ENCODE results near the gene SORCS3.

Gene SORCS3

GRCh38 chr10:105070249-105070648 lies 429.2 kb downstream of the SORCS3 start:
- no peak for TF ChIP-seq CTCF (IDR thresholded peaks at IDR 0.05; ENCODE audit: low read depth, low read length, missing control alignments)
- H3K4me3 ChIP-seq (replicated peaks; ENCODE audit: low read depth, low read length), result no peak overlapping the region
- no peak for DNase-seq (ENCODE audit: extremely low read depth, low read depth)

- TF ChIP-seq CTCF (IDR thresholded peaks at IDR 0.05; ENCODE audit: low read depth, low read length, missing control alignments), result no peak
- no peak overlapping the region for H3K4me3 ChIP-seq (replicated peaks; ENCODE audit: low read depth, low read length)
- no peak for DNase-seq (ENCODE audit: extremely low read depth, low read depth)
These were observed 429.9 kb downstream of the SORCS3 start for GRCh38 chr10:105070952-105071351.

DNA sequence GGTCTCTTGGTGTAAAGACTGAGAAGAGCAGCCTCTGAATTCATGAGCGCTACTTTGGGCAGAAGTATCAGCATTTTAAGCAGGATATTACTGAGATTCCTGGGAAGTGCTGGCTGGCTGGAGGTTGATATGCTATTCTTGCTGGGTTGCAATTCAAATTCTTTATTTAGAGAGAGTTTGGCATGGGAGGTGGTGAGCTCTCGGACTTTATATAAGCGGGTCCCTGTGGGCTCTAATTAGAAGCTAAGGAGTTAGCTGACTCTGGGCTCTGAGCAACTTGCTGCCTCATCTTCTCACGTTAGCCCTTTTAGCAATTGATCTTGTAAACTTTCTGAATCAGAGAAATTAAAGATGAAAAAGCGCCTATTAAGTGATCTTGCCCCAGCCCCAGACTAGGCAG lies 430.9 kb downstream of the SORCS3 start:
- H3K4me3 ChIP-seq (replicated peaks; ENCODE audit: low read depth, low read length), result no peak overlapping the region
- no peak for TF ChIP-seq CTCF (IDR thresholded peaks at IDR 0.05; ENCODE audit: low read depth, low read length, missing control alignments)
- DNase-seq (ENCODE audit: extremely low read depth, low read depth), result no peak

- no peak overlapping the region for H3K4me3 ChIP-seq (replicated peaks; ENCODE audit: low read depth, low read length)
- no peak for DNase-seq (ENCODE audit: extremely low read depth, low read depth)
- TF ChIP-seq CTCF (IDR thresholded peaks at IDR 0.05; ENCODE audit: low read depth, low read length, missing control alignments), result no peak
These were observed 432.9 kb downstream of the SORCS3 start for GRCh38 chr10:105073999-105074398.

GRCh38 chr10:105075031-105075430 lies 433.9 kb downstream of the SORCS3 start:
- TF ChIP-seq CTCF (IDR thresholded peaks at IDR 0.05; ENCODE audit: low read depth, low read length, missing control alignments), result no peak
- no peak for DNase-seq (ENCODE audit: extremely low read depth, low read depth)
- no peak overlapping the region for H3K4me3 ChIP-seq (replicated peaks; ENCODE audit: low read depth, low read length)

GRCh38 chr10:105085980-105086379 lies 444.9 kb downstream of the SORCS3 start:
- no peak for TF ChIP-seq CTCF (IDR thresholded peaks at IDR 0.05; ENCODE audit: low read depth, low read length, missing control alignments)
- no peak for DNase-seq (ENCODE audit: extremely low read depth, low read depth)
- H3K4me3 ChIP-seq (replicated peaks; ENCODE audit: low read depth, low read length), result no peak overlapping the region

GRCh38 chr10:105094048-105094447 lies 453.0 kb downstream of the SORCS3 start:
- no peak overlapping the region for H3K4me3 ChIP-seq (replicated peaks; ENCODE audit: low read depth, low read length)
- no peak for TF ChIP-seq CTCF (IDR thresholded peaks at IDR 0.05; ENCODE audit: low read depth, low read length, missing control alignments)
- no peak for DNase-seq (ENCODE audit: extremely low read depth, low read depth)

All from HFF-Myc (cell line).